Fibroblast of lung (primary cell): ENCODE measurements around the gene ARID2. TPM values are rescaled to one million over a fixed set of nuclear protein-coding genes. Genes with fewer than 3 reads are reported as not detected.

Experiments
- DNase-seq, 2 donors: peaks; one replicate each; pipeline versions ENCODE4 v3.0.0 to v3.0.0-alpha.2; 2010; ENCODE audit warnings: low read depth in 2 of 2
- H2AFZ ChIP-seq: 2 replicates; pipeline ENCODE4 v1.5.1; 2012; ENCODE audit warnings: low read length, control low read depth, inconsistent platforms
- H3K27ac ChIP-seq: 2 replicates; pipeline ENCODE4 v1.5.1; 2011; ENCODE audit warnings: low read length, control low read depth; ENCODE audit not compliant: insufficient read depth
- H3K27me3 ChIP-seq: 2 replicates; pipeline ENCODE4 v1.5.1; 2011; ENCODE audit warnings: mild to moderate bottlenecking, low read length; ENCODE audit not compliant: control insufficient read depth, insufficient read depth
- H3K36me3 ChIP-seq: 2 replicates; pipeline ENCODE4 v1.5.1; 2011; ENCODE audit warnings: low read length; ENCODE audit not compliant: control insufficient read depth, insufficient read depth
- H3K4me1 ChIP-seq: 2 replicates; pipeline ENCODE4 v1.5.1; 2011; ENCODE audit warnings: low read length; ENCODE audit not compliant: control insufficient read depth, insufficient read depth; ENCODE audit errors: extremely low read depth
- H3K4me2 ChIP-seq: 2 replicates; pipeline ENCODE4 v1.5.1; 2011; ENCODE audit warnings: low read length, control low read depth; ENCODE audit not compliant: insufficient read depth; ENCODE audit errors: extremely low read depth
- H3K4me3 ChIP-seq, 4 experiments: fragments of 200-600 bp in 1 of 4; sonication (generic) in 1 of 4; replicated peaks in 1 of 4; 2 replicates each; pipeline ENCODE4 v1.5.1; 2011 to 2016; ENCODE audit warnings: low read length in 4 of 4, low read depth in 3 of 4, mild to moderate bottlenecking in 3 of 4, control low read depth in 2 of 4, inconsistent platforms in 1 of 4, mixed read lengths in 1 of 4; ENCODE audit not compliant: insufficient read depth in 1 of 4; ENCODE audit errors: control extremely low read depth in 1 of 4
- H3K79me2 ChIP-seq: 2 replicates; pipeline ENCODE4 v1.5.1; 2012; ENCODE audit warnings: mild to moderate bottlenecking, low read length, inconsistent platforms; ENCODE audit not compliant: control insufficient read depth, insufficient read depth
- H3K9ac ChIP-seq: 2 replicates; pipeline ENCODE4 v1.5.1; 2011; ENCODE audit warnings: mild to moderate bottlenecking, low read length, control low read depth; ENCODE audit not compliant: insufficient read depth
- H3K9me3 ChIP-seq: 2 replicates; pipeline ENCODE4 v1.5.1; 2012; ENCODE audit warnings: low read depth, low read length; ENCODE audit not compliant: control insufficient read depth, insufficient read depth
- H4K20me1 ChIP-seq: 2 replicates; pipeline ENCODE4 v1.5.1; 2011; ENCODE audit warnings: low read length; ENCODE audit not compliant: control insufficient read depth, insufficient read depth; ENCODE audit errors: extremely low read depth
- EZH2 ChIP-seq: IDR thresholded peaks from 2 replicates; pipeline ENCODE4 v1.5.1; 2012; ENCODE audit warnings: low read length, control low read depth, mild to moderate bottlenecking; ENCODE audit errors: missing control alignments
- polyA plus RNA-seq, 2 donors: library from polyadenylated mRNA; depleted of rRNA in 1 of 2; stranded (reverse) in 1 of 2; unstranded in 1 of 2; fragments of >200 nt; gene quantifications; 2 replicates each; pipeline ENCODE4 v1.2.1, GENCODE V29; 2011 to 2012; ENCODE audit warnings: missing spikeins in 1 of 2
- total RNA-seq: library from RNA; depleted of rRNA; stranded (reverse); fragments of >200 nt; gene quantifications from 2 replicates; pipeline ENCODE4 v1.2.1, GENCODE V29; 2014
- TF ChIP-seq, protein P1 (sequence below), 2 donors: IDR thresholded peaks in 1 of 2; conservative IDR thresholded peaks in 1 of 2; 1 replicate in 1 of 2; 2 replicates in 1 of 2; pipeline ENCODE4 v1.5.1; 2011 to 2012; ENCODE audit warnings: low read length in 2 of 2, control low read depth in 1 of 2, inconsistent platforms in 1 of 2, low read depth in 1 of 2, mild to moderate bottlenecking in 1 of 2

Gene ARID2
- total and polyA plus RNA-seq, 2 donors (not counting 1 experiment from before 2014, with no cell fraction given), result 14.5 to 15.7 TPM

DNA sequence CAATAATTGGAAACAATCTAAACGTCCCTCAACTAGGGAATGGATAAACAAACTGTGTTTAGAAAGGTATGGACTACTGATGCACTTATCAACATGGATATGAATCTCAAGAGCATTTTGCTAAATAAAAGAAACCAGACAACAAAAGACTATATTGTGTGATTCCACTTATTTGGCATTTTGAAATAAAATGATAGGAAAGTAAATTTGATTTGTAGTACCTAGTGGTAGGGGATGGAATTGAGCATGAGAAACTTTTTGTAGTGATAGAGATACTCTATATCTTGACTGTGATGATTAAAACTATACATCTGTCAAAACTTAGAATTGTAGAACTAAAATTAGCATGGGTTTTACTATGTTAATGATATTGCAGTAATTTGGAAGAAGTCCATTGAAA lies 87.1 kb downstream of the ARID2 start:
- no peak overlapping the region for H3K4me2 ChIP-seq
- no peak overlapping the region for H3K27ac ChIP-seq
- no peaks in the 10 kb centered on the region for H3K36me3 ChIP-seq
- no peaks in the 10 kb centered on the region for H3K4me1 ChIP-seq
- TF ChIP-seq, protein P1, sequence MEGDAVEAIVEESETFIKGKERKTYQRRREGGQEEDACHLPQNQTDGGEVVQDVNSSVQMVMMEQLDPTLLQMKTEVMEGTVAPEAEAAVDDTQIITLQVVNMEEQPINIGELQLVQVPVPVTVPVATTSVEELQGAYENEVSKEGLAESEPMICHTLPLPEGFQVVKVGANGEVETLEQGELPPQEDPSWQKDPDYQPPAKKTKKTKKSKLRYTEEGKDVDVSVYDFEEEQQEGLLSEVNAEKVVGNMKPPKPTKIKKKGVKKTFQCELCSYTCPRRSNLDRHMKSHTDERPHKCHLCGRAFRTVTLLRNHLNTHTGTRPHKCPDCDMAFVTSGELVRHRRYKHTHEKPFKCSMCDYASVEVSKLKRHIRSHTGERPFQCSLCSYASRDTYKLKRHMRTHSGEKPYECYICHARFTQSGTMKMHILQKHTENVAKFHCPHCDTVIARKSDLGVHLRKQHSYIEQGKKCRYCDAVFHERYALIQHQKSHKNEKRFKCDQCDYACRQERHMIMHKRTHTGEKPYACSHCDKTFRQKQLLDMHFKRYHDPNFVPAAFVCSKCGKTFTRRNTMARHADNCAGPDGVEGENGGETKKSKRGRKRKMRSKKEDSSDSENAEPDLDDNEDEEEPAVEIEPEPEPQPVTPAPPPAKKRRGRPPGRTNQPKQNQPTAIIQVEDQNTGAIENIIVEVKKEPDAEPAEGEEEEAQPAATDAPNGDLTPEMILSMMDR (conservative IDR thresholded peaks at IDR 0.05 in 1 of 2, IDR thresholded peaks at IDR 0.05 in 1 of 2; ENCODE audit: low read depth in 1 of 2, low read length in 2 of 2), result no peak
- TF ChIP-seq EZH2, result no peak
- H3K79me2 ChIP-seq, result no peaks in the 10 kb centered on the region
- H2AFZ ChIP-seq, result no peak overlapping the region
- no peaks in the 10 kb centered on the region for H3K27me3 ChIP-seq
- no peak for DNase-seq
- H3K9ac ChIP-seq, result no peak overlapping the region
- H3K4me3 ChIP-seq, result no peak overlapping the region
- H4K20me1 ChIP-seq, result no peaks in the 10 kb centered on the region
- no peaks in the 10 kb centered on the region for H3K9me3 ChIP-seq

DNA sequence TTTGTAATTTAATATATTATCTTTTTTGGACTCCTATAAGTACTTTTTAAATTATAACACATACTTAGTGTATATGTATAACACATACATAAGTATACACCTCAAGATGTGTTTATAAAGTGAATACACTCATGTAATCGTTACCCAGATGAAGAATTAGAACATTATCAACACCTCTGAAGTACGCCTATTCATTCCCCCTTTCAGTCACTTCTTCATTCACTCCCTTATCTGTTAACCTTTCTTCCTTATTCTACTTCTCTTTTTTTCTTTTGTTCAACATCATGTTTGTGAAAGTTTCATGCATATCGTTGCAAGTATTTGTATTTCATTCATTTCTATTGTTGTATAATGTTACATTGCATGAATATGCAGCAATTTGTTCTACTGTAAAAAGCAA lies 98.5 kb downstream of the ARID2 start:
- TF ChIP-seq EZH2, result no peak
- TF ChIP-seq, protein P1 (conservative IDR thresholded peaks at IDR 0.05 in 1 of 2, IDR thresholded peaks at IDR 0.05 in 1 of 2; ENCODE audit: low read depth in 1 of 2, low read length in 2 of 2), result no peak
- no peaks in the 10 kb centered on the region for H3K9me3 ChIP-seq
- no peak overlapping the region for H3K27ac ChIP-seq
- no peaks in the 10 kb centered on the region for H3K4me1 ChIP-seq
- no peaks in the 10 kb centered on the region for H3K36me3 ChIP-seq
- H3K79me2 ChIP-seq, result no peaks in the 10 kb centered on the region
- H4K20me1 ChIP-seq, result no peaks in the 10 kb centered on the region
- H3K4me2 ChIP-seq, result no peak overlapping the region
- no peak overlapping the region for H2AFZ ChIP-seq
- H3K9ac ChIP-seq, result no peak overlapping the region
- DNase-seq, result no peak
- no peaks in the 10 kb centered on the region for H3K27me3 ChIP-seq
- H3K4me3 ChIP-seq, result no peak overlapping the region

DNA sequence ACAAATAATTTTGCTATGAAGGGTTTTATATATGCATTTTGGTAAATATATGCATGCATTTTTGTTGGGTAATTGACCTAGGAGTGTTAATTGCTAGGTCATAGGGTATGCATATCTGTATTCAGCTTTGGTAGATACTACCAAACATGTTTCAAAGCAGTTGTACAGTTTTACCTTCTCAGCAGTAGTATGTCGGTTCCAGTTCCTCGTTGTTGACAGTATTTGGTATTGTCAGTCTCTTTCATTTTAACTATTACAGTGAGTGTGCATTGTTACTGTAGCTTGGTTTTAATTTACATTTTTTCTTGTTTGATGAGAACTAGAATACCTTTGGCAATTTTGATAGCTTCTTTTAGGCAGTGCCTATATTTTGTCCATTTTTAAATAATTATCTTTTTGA lies 98.9 kb downstream of the ARID2 start:
- no peak overlapping the region for H3K27ac ChIP-seq
- no peak overlapping the region for H3K4me2 ChIP-seq
- no peaks in the 10 kb centered on the region for H3K36me3 ChIP-seq
- no peak for DNase-seq
- no peak overlapping the region for H2AFZ ChIP-seq
- H3K4me3 ChIP-seq, result no peak overlapping the region
- no peaks in the 10 kb centered on the region for H4K20me1 ChIP-seq
- no peak overlapping the region for H3K9ac ChIP-seq
- H3K4me1 ChIP-seq, result no peaks in the 10 kb centered on the region
- TF ChIP-seq, protein P1 (conservative IDR thresholded peaks at IDR 0.05 in 1 of 2, IDR thresholded peaks at IDR 0.05 in 1 of 2; ENCODE audit: low read depth in 1 of 2, low read length in 2 of 2), result no peak
- no peak for TF ChIP-seq EZH2
- no peaks in the 10 kb centered on the region for H3K9me3 ChIP-seq
- no peaks in the 10 kb centered on the region for H3K27me3 ChIP-seq
- no peaks in the 10 kb centered on the region for H3K79me2 ChIP-seq
